OCI-LY3 (cell line): ENCODE data around the gene C1D.

Source experiments
- H2AFZ ChIP-seq: fragments of 200-600, 300-600 bp; shearing (Covaris generic); 2 replicates; pipeline ENCODE4 v1.6.0; 2014; ENCODE audit warnings: antibody characterized with exemption, low read depth, low read length
- H3K27ac ChIP-seq: fragments of 200-600, 300-600 bp; sonication (generic); 2 replicates; pipeline ENCODE4 v1.5.1; 2014; ENCODE audit warnings: mild to moderate bottlenecking, low read length, moderate library complexity, mixed read lengths
- H3K27me3 ChIP-seq: fragments of 200-600, 300-600 bp; sonication (generic); 2 replicates; pipeline ENCODE4 v1.6.1; 2014; ENCODE audit warnings: low read depth, low read length, mixed read lengths
- H3K36me3 ChIP-seq: fragments of 200-600, 300-600 bp; sonication (generic); replicated peaks from 2 replicates; pipeline ENCODE3; 2014; ENCODE audit warnings: low read depth, low read length, mixed read lengths
- H3K4me1 ChIP-seq: fragments of 300-600, 200-600 bp; sonication (generic); 2 replicates; pipeline ENCODE4 v1.6.1; 2014; ENCODE audit warnings: low read length, mixed read lengths
- H3K4me2 ChIP-seq: fragments of 200-600, 300-600 bp; sonication (generic); 2 replicates; pipeline ENCODE4 v1.6.1; 2014; ENCODE audit warnings: low read length, mixed read lengths
- H3K4me3 ChIP-seq: fragments of 300-600, 200-600 bp; sonication (generic); 2 replicates; pipeline ENCODE4 v1.5.1; 2014; ENCODE audit warnings: antibody characterized with exemption, mild to moderate bottlenecking, low read length, moderate library complexity
- H3K79me2 ChIP-seq: fragments of 300-600, 200-600 bp; shearing (Covaris generic); 2 replicates; pipeline ENCODE4 v1.6.1; 2014; ENCODE audit warnings: mild to moderate bottlenecking, low read length, mixed read lengths
- H3K9ac ChIP-seq: fragments of 300-600, 200-600 bp; shearing (Covaris generic); 2 replicates; pipeline ENCODE4 v1.6.0; 2014; ENCODE audit warnings: mild to moderate bottlenecking, low read length, moderate library complexity
- H3K9me3 ChIP-seq: fragments of 200-600, 300-600 bp; shearing (Covaris generic); 2 replicates; pipeline ENCODE4 v1.6.1; 2014; ENCODE audit warnings: low read length, mixed read lengths; ENCODE audit not compliant: insufficient read depth
- H4K20me1 ChIP-seq: fragments of 200-600, 300-600 bp; sonication (generic); 2 replicates; pipeline ENCODE4 v1.6.1; 2016; ENCODE audit warnings: low read length, mixed read lengths; ENCODE audit not compliant: insufficient read depth
- CTCF ChIP-seq: fragments of 200-600, 300-600 bp; sonication (generic); IDR thresholded peaks from 2 replicates; pipeline ENCODE4 v1.5.1; 2014; ENCODE audit warnings: antibody characterized with exemption, low read length, low read depth
- EZH2phosphoT487 ChIP-seq: fragments of 200-600 bp; shearing (Covaris generic); IDR thresholded peaks from 2 replicates; pipeline ENCODE4 v1.6.1; 2018; ENCODE audit warnings: antibody characterized with exemption, mixed run types, low read depth

The C1D gene

GRCh38 chr2:68046642-68047240 is 16.1 kb downstream of the C1D start:
- H3K4me3 ChIP-seq: no peak overlapping the region
- no peaks in the 10 kb centered on the region for H3K27me3 ChIP-seq
- H3K4me1 ChIP-seq: no peaks in the 10 kb centered on the region
- H3K79me2 ChIP-seq: peaks cover 24% of the 10 kb centered on the region
- H3K4me2 ChIP-seq: no peak overlapping the region
- H4K20me1 ChIP-seq: peaks cover 19% of the 10 kb centered on the region; the same call in 1 of the 2 replicates
- H3K36me3 ChIP-seq: peaks cover 4% of the 10 kb centered on the region
- TF ChIP-seq EZH2phosphoT487 (no peak), CTCF (no peak)
- H2AFZ ChIP-seq: no peak overlapping the region
- H3K9me3 ChIP-seq: no peaks in the 10 kb centered on the region
- H3K9ac ChIP-seq: no peak overlapping the region
- no peak overlapping the region for H3K27ac ChIP-seq

GRCh38 chr2:68046224-68046623 is 16.6 kb downstream of the C1D start:
- Histone ChIP-seq H3K4me1 (no peaks in the 10 kb centered on the region), H3K27ac (no peak overlapping the region), H2AFZ (no peak overlapping the region), H3K27me3 (no peaks in the 10 kb centered on the region), H3K4me3 (no peak overlapping the region), H3K4me2 (no peak overlapping the region), H3K36me3 (peaks cover 4% of the 10 kb centered on the region), H3K9me3 (no peaks in the 10 kb centered on the region), H4K20me1 (peaks cover 19% of the 10 kb centered on the region; the same call in 1 of the 2 replicates), H3K79me2 (peaks cover 20% of the 10 kb centered on the region), H3K9ac (no peak overlapping the region)
- TF ChIP-seq EZH2phosphoT487 (no peak), CTCF (no peak)

- peaks cover 4% of the 10 kb centered on the region for H3K36me3 ChIP-seq
- H3K4me1 ChIP-seq: no peaks in the 10 kb centered on the region
- H3K79me2 ChIP-seq: peaks cover 11% of the 10 kb centered on the region
- no peak overlapping the region for H2AFZ ChIP-seq
- H3K4me3 ChIP-seq: no peak overlapping the region
- H3K4me2 ChIP-seq: no peak overlapping the region
- H3K9me3 ChIP-seq: no peaks in the 10 kb centered on the region
- no peak for TF ChIP-seq CTCF
- TF ChIP-seq EZH2phosphoT487: no peak
- no peaks in the 10 kb centered on the region for H3K27me3 ChIP-seq
- H3K9ac ChIP-seq: no peak overlapping the region
- H4K20me1 ChIP-seq: 0 out of 2 replicates have a peak, but pooled peaks cover 10% of the 10 kb centered on the region
- H3K27ac ChIP-seq: no peak overlapping the region
These were observed 17.5 kb downstream of the C1D start for GRCh38 chr2:68045342-68045741.

- Histone ChIP-seq H3K4me1 (no peaks in the 10 kb centered on the region), H3K79me2 (peaks cover 5% of the 10 kb centered on the region), H3K4me2 (no peak overlapping the region), H2AFZ (no peak overlapping the region), H3K4me3 (no peak overlapping the region), H3K27ac (no peak overlapping the region), H4K20me1 (0 out of 2 replicates have a peak, but pooled peaks cover 5% of the 10 kb centered on the region), H3K9ac (no peak overlapping the region), H3K9me3 (no peaks in the 10 kb centered on the region), H3K36me3 (peaks cover 4% of the 10 kb centered on the region), H3K27me3 (no peaks in the 10 kb centered on the region)
- TF ChIP-seq EZH2phosphoT487: no peak
- TF ChIP-seq CTCF: no peak
These were observed 18.7 kb downstream of the C1D start for GRCh38 chr2:68044099-68044498.
